Astrocyte of the cerebellum (primary cell): ENCODE data around the gene CCDC106.

Experiments used
- DNase-seq: peaks from one replicate; pipeline ENCODE4 v3.0.0-alpha.2; 2011; ENCODE audit warnings: low read depth
- H3K4me3 ChIP-seq: 2 replicates; pipeline ENCODE4 v1.5.1; 2011; ENCODE audit warnings: mild to moderate bottlenecking, low read depth, low read length, moderate library complexity
- CTCF ChIP-seq: IDR thresholded peaks from 2 replicates; pipeline ENCODE4 v1.5.1; 2012; ENCODE audit warnings: low read length, low read depth, moderate library complexity, mild to moderate bottlenecking; ENCODE audit errors: missing control alignments
- in situ Hi-C: cut with HindIII; loops from 2 replicates; pipeline ENCODE4 v1.10.0; 2017; ENCODE audit warnings: low sequenced_read_pairs

The CCDC106 gene

GRCh38 chr19:55647732-55648584 is at the start of gene CCDC106:
CCDC106 (plus strand) TSS chr19:55648212; CDS start chr19:55649047, 835 bp downstream.
- in situ Hi-C loops: no loop called here
- DNase-seq: no peak
- H3K4me3 ChIP-seq: peak within 1 kb of the TSS; percentile 76
- no peak for TF ChIP-seq CTCF

- peak overlapping the region; percentile 80 for H3K4me3 ChIP-seq
- no peak for TF ChIP-seq CTCF
- in situ Hi-C loops: no loop called here
- peak; percentile 91 for DNase-seq
Observed at GRCh38 chr19:55598719-55599467, 49.1 kb upstream of the CCDC106 start.

- no peak for TF ChIP-seq CTCF
- H3K4me3 ChIP-seq: peak within 1 kb of the TSS; percentile 80
- in situ Hi-C loops: no loop called here
- peak; percentile 98 for DNase-seq
Observed at GRCh38 chr19:55599468-55599841, 48.6 kb upstream of the CCDC106 start, which contains the start of gene FIZ1. FIZ1 (minus strand) TSS chr19:55599517; CDS start chr19:55597865, 1,652 bp downstream.

- H3K4me3 ChIP-seq: peak within 1 kb of the TSS; percentile 80
- DNase-seq: peak; percentile 69
- in situ Hi-C loops: loop anchor here (10.0 to 25.0 kb wide), 2 partner anchors 245 to 1138 kb away; partner anchors contain the start of genes CDC42EP5, COX6B2 and LENG9
- TF ChIP-seq CTCF: no peak
Observed at GRCh38 chr19:55599842-55600661, 48.0 kb upstream of the CCDC106 start, which contains the start of gene ZNF524. ZNF524 (plus strand) TSS chr19:55600288; CDS start chr19:55602113, 1,825 bp downstream.

- peak overlapping the region; percentile 80 for H3K4me3 ChIP-seq
- no peak for DNase-seq
- in situ Hi-C loops: loop anchor here (10.0 to 25.0 kb wide), 2 partner anchors 246 to 1138 kb away; partner anchors contain the start of genes CDC42EP5, COX6B2 and LENG9
- TF ChIP-seq CTCF: no peak
Observed at GRCh38 chr19:55600662-55601028, 47.4 kb upstream of the CCDC106 start.
